ENCODE data around the gene PXMP4. TPM values are rescaled to one million over a fixed set of nuclear protein-coding genes. Genes with fewer than 3 reads are reported as not detected.

The PXMP4 gene
- polyA plus RNA-seq, 2 of the 4 experiments (the other 2 are of a cell fraction) = 4.5 to 6.6 TPM

DNA sequence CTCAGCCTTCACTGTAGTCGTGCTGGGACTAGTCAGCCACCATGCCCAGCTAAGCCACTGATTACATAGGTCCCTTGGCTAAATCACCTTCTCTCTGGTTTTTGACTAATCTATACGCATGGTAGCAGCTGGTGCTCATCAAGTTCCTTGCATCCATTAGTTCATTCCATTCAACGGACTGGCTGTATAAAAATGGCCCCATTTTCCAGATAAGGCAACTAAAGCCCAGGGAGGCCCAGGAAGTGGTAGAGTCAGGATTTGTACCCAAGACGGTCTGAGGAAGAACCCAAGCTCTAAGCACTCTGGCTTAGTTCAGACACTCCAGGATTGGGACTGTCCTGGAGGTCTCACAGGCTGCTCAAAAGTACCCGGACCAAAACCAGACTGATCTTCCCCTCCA is 38.8 kb downstream of the PXMP4 start:
- ChIA-PET CTCF (interaction anchor here (0.8 to 2.0 kb wide), 4 partner anchors 8 to 448 kb away, joined by 3 to 4 read pairs (median 3); no protein-coding TSS in a partner anchor), POLR2A (no interaction called here)
- TF ChIP-seq, protein P1, sequence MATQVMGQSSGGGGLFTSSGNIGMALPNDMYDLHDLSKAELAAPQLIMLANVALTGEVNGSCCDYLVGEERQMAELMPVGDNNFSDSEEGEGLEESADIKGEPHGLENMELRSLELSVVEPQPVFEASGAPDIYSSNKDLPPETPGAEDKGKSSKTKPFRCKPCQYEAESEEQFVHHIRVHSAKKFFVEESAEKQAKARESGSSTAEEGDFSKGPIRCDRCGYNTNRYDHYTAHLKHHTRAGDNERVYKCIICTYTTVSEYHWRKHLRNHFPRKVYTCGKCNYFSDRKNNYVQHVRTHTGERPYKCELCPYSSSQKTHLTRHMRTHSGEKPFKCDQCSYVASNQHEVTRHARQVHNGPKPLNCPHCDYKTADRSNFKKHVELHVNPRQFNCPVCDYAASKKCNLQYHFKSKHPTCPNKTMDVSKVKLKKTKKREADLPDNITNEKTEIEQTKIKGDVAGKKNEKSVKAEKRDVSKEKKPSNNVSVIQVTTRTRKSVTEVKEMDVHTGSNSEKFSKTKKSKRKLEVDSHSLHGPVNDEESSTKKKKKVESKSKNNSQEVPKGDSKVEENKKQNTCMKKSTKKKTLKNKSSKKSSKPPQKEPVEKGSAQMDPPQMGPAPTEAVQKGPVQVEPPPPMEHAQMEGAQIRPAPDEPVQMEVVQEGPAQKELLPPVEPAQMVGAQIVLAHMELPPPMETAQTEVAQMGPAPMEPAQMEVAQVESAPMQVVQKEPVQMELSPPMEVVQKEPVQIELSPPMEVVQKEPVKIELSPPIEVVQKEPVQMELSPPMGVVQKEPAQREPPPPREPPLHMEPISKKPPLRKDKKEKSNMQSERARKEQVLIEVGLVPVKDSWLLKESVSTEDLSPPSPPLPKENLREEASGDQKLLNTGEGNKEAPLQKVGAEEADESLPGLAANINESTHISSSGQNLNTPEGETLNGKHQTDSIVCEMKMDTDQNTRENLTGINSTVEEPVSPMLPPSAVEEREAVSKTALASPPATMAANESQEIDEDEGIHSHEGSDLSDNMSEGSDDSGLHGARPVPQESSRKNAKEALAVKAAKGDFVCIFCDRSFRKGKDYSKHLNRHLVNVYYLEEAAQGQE (IDR thresholded peaks at IDR 0.05) = no peak
- TF ChIP-seq ZNF302 (CRISPR knock-in tag; IDR thresholded peaks at IDR 0.05) (no peak), JUN (IDR thresholded peaks at IDR 0.05) (no peak), RCOR1 (IDR thresholded peaks at IDR 0.05; ENCODE audit: low read depth, low read length) (no peak), CHD4 (IDR thresholded peaks at IDR 0.05; ENCODE audit: borderline replicate concordance) (no peak), RARB (CRISPR knock-in tag; IDR thresholded peaks at IDR 0.05) (no peak), GATA3 (IDR thresholded peaks at IDR 0.05; ENCODE audit: borderline replicate concordance) (no peak), HOXB5 (CRISPR knock-in tag; IDR thresholded peaks at IDR 0.05) (no peak)
- TF ChIP-seq, protein P2, sequence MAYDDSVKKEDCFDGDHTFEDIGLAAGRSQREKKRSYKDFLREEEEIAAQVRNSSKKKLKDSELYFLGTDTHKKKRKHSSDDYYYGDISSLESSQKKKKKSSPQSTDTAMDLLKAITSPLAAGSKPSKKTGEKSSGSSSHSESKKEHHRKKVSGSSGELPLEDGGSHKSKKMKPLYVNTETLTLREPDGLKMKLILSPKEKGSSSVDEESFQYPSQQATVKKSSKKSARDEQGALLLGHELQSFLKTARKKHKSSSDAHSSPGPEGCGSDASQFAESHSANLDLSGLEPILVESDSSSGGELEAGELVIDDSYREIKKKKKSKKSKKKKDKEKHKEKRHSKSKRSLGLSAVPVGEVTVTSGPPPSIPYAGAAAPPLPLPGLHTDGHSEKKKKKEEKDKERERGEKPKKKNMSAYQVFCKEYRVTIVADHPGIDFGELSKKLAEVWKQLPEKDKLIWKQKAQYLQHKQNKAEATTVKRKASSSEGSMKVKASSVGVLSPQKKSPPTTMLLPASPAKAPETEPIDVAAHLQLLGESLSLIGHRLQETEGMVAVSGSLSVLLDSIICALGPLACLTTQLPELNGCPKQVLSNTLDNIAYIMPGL (CRISPR knock-in tag; IDR thresholded peaks at IDR 0.05; ENCODE audit: borderline replicate concordance) = no peak
- 89% methylated on average over 5 of the region's 5 CpGs for WGBS (ENCODE audit: missing lambda C conversion rate)
- Histone ChIP-seq H3K4me1 (peaks cover 20% of the 10 kb centered on the region), H3K4me2 (no peak overlapping the region), H3K9me3 (no peaks in the 10 kb centered on the region), H3K4me3 (no peak overlapping the region), H3K27ac (no peak overlapping the region)
- FAIRE-seq = no peak
- ATAC-seq = no peak
- DNase-seq (ENCODE audit: low read depth in 1 of 2, low spot score in 1 of 2) = no peak

DNA sequence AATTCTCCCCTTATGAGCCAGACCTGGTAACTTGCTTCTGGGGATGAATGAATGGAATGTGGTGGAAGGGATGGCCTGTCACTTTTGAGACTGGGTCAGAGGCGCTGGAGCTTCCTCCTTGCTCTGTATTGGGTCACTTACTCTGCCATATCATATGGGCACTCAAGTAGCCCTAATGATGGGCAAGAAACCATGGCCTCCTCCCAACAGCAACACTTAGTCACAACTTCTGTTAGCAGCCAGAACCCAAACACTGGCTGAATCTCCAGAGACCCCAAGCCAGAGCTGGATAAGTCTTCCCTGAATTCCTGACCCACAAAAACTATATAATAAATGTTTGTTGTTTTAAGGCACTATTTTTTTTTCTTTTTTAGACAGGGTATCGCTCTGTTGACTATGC is 39.4 kb downstream of the PXMP4 start:
- H3K27ac ChIP-seq = no peak overlapping the region
- no peak for FAIRE-seq
- H3K4me2 ChIP-seq = no peak overlapping the region
- ChIA-PET POLR2A (no interaction called here), CTCF (interaction anchor here (0.6 to 2.0 kb wide), 5 partner anchors 9 to 123 kb away, joined by 3 to 4 read pairs (median 3); no protein-coding TSS in a partner anchor)
- ATAC-seq = no peak
- TF ChIP-seq CBX2 (IDR thresholded peaks at IDR 0.05; ENCODE audit: borderline replicate concordance, low read depth) (no peak), RNF2 (IDR thresholded peaks at IDR 0.05; ENCODE audit: borderline replicate concordance, low read depth) (no peak), MAZ (IDR thresholded peaks at IDR 0.05; ENCODE audit: borderline replicate concordance, low read depth, low read length) (no peak), JUNB (IDR thresholded peaks at IDR 0.05) (no peak), ZNF302 (CRISPR knock-in tag; IDR thresholded peaks at IDR 0.05) (no peak), CHD2 (IDR thresholded peaks at IDR 0.05; ENCODE audit: low read length, partially characterized antibody) (no peak), POLR2A (IDR thresholded peaks at IDR 0.05; ENCODE audit: low read length) (no peak), FOSB (CRISPR knock-in tag; IDR thresholded peaks at IDR 0.05) (no peak), MAFK (IDR thresholded peaks at IDR 0.05; ENCODE audit: partially characterized antibody) (no peak), RARB (CRISPR knock-in tag; IDR thresholded peaks at IDR 0.05) (no peak), HOXB5 (CRISPR knock-in tag; IDR thresholded peaks at IDR 0.05) (no peak), HDAC2 (IDR thresholded peaks at IDR 0.05) (no peak), FOXS1 (CRISPR knock-in tag; IDR thresholded peaks at IDR 0.05) (no peak), POLR2AphosphoS2 (conservative IDR thresholded peaks at IDR 0.05; ENCODE audit: low read length) (no peak), ZSCAN20 (CRISPR knock-in tag; IDR thresholded peaks at IDR 0.05) (no peak)
- TF ChIP-seq, protein P3, sequence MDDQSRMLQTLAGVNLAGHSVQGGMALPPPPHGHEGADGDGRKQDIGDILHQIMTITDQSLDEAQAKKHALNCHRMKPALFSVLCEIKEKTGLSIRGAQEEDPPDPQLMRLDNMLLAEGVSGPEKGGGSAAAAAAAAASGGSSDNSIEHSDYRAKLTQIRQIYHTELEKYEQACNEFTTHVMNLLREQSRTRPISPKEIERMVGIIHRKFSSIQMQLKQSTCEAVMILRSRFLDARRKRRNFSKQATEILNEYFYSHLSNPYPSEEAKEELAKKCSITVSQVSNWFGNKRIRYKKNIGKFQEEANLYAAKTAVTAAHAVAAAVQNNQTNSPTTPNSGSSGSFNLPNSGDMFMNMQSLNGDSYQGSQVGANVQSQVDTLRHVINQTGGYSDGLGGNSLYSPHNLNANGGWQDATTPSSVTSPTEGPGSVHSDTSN (IDR thresholded peaks at IDR 0.05) = no peak
- TF ChIP-seq, protein P4, sequence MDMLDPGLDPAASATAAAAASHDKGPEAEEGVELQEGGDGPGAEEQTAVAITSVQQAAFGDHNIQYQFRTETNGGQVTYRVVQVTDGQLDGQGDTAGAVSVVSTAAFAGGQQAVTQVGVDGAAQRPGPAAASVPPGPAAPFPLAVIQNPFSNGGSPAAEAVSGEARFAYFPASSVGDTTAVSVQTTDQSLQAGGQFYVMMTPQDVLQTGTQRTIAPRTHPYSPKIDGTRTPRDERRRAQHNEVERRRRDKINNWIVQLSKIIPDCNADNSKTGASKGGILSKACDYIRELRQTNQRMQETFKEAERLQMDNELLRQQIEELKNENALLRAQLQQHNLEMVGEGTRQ (IDR thresholded peaks at IDR 0.05) = no peak
- TF ChIP-seq, protein P5, sequence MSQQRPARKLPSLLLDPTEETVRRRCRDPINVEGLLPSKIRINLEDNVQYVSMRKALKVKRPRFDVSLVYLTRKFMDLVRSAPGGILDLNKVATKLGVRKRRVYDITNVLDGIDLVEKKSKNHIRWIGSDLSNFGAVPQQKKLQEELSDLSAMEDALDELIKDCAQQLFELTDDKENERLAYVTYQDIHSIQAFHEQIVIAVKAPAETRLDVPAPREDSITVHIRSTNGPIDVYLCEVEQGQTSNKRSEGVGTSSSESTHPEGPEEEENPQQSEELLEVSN (IDR thresholded peaks at IDR 0.05; ENCODE audit: borderline replicate concordance, low read depth) = no peak
- TF ChIP-seq, protein P6, sequence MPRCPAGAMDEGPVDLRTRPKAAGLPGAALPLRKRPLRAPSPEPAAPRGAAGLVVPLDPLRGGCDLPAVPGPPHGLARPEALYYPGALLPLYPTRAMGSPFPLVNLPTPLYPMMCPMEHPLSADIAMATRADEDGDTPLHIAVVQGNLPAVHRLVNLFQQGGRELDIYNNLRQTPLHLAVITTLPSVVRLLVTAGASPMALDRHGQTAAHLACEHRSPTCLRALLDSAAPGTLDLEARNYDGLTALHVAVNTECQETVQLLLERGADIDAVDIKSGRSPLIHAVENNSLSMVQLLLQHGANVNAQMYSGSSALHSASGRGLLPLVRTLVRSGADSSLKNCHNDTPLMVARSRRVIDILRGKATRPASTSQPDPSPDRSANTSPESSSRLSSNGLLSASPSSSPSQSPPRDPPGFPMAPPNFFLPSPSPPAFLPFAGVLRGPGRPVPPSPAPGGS (IDR thresholded peaks at IDR 0.05) = no peak
- TF ChIP-seq, protein P7, sequence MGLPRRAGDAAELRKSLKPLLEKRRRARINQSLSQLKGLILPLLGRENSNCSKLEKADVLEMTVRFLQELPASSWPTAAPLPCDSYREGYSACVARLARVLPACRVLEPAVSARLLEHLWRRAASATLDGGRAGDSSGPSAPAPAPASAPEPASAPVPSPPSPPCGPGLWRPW (IDR thresholded peaks at IDR 0.05) = no peak
- H3K4me1 ChIP-seq = peaks cover 20% of the 10 kb centered on the region
- no peak for DNase-seq (ENCODE audit: low read depth in 1 of 2, low spot score in 1 of 2)
- WGBS (ENCODE audit: missing lambda C conversion rate) = 91% methylated on average over 2 of the region's 2 CpGs
- H3K4me3 ChIP-seq = no peak overlapping the region
- no peaks in the 10 kb centered on the region for H3K9me3 ChIP-seq

All from A549 (cell line).